Measurements from ENCODE around the gene ADORA1. TPM values are rescaled to one million over a fixed set of nuclear protein-coding genes. Genes with fewer than 3 reads are reported as not detected.

ADORA1 gene
- polyA plus RNA-seq, 1 of the 3 experiments (the other 2 are of a cell fraction) = 4.8 TPM

- no peak overlapping the region for H3K9ac ChIP-seq
- H3K79me2 ChIP-seq (ENCODE audit: insufficient read depth) = no peaks in the 10 kb centered on the region
- H3K27me3 ChIP-seq (ENCODE audit: insufficient read depth) = no peaks in the 10 kb centered on the region
- no peaks in the 10 kb centered on the region for H4K20me1 ChIP-seq (ENCODE audit: insufficient read depth)
- TF ChIP-seq CHD2 (IDR thresholded peaks at IDR 0.05; ENCODE audit: low read length, partially characterized antibody) (peak; percentile 23), IRF3 (IDR thresholded peaks at IDR 0.05; ENCODE audit: low read depth, low read length) (no peak), RCOR1 (IDR thresholded peaks at IDR 0.05; ENCODE audit: low read length) (no peak)
- ChIA-PET POLR2A (no interaction called here), CTCF (interaction anchor here (1.1 to 2.6 kb wide), 4 partner anchors 8 to 126 kb away, joined by 3 to 12 read pairs (median 6); no protein-coding TSS in a partner anchor)
- no peaks in the 10 kb centered on the region for H3F3A ChIP-seq (replicated peaks; ENCODE audit: insufficient read depth)
- no peak overlapping the region for H3K4me3 ChIP-seq (ENCODE audit: low read depth in 2 of 2, low read length in 1 of 2)
- H3K9me2 ChIP-seq = no peaks in the 10 kb centered on the region
- no peaks in the 10 kb centered on the region for H3K36me3 ChIP-seq (replicated peaks in 1 of 2; ENCODE audit: control insufficient read depth in 1 of 2, insufficient read depth in 2 of 2, low read length in 1 of 2)
- 93% methylated on average over 2 of the region's 2 CpGs for WGBS (ENCODE audit: low lambda C conversion rate)
- H3K4me2 ChIP-seq = no peak overlapping the region
- no peak overlapping the region for H3K27ac ChIP-seq (ENCODE audit: low read depth in 2 of 2, low read length in 1 of 2)
- H3K9me3 ChIP-seq = no peaks in the 10 kb centered on the region
- no peak for DNase-seq
- H2AFZ ChIP-seq (ENCODE audit: low read depth) = no peak overlapping the region
- peaks cover 4 to 36% of the 10 kb centered on the region in 2 experiments; a peak in 1 of 4 replicates for H3K4me1 ChIP-seq (ENCODE audit: control insufficient read depth in 1 of 2, insufficient read depth in 2 of 2, low read depth in 1 of 2, low read length in 1 of 2)
Observed at GRCh38 chr1:203146042-203146369, 18.5 kb downstream of the ADORA1 start.

- no peaks in the 10 kb centered on the region for H3K9me2 ChIP-seq
- H2AFZ ChIP-seq (ENCODE audit: low read depth) = no peak overlapping the region
- H3K4me2 ChIP-seq = no peak overlapping the region
- H3F3A ChIP-seq (replicated peaks; ENCODE audit: insufficient read depth) = no peaks in the 10 kb centered on the region
- no peaks in the 10 kb centered on the region for H3K36me3 ChIP-seq (replicated peaks in 1 of 2; ENCODE audit: control insufficient read depth in 1 of 2, insufficient read depth in 2 of 2, low read length in 1 of 2)
- DNase-seq = no peak
- POLR2A ChIA-PET = no interaction called here
- CTCF ChIA-PET = interaction anchor here (0.9 to 3.8 kb wide), 8 partner anchors 8 to 126 kb away, joined by 3 to 15 read pairs (median 6); no protein-coding TSS in a partner anchor
- H4K20me1 ChIP-seq (ENCODE audit: insufficient read depth) = no peaks in the 10 kb centered on the region
- H3K9ac ChIP-seq = no peak overlapping the region
- H3K4me1 ChIP-seq (ENCODE audit: control insufficient read depth in 1 of 2, insufficient read depth in 2 of 2, low read depth in 1 of 2, low read length in 1 of 2) = peaks cover 4 to 37% of the 10 kb centered on the region in 2 experiments; a peak in 1 of 4 replicates
- 56% methylated on average over 7 of the region's 7 CpGs for WGBS (ENCODE audit: low lambda C conversion rate)
- no peak for TF ChIP-seq NFIC (IDR thresholded peaks at IDR 0.05; ENCODE audit: borderline replicate concordance)
- TF ChIP-seq GATA2 (CRISPR knock-in tag; IDR thresholded peaks at IDR 0.05) = peak; percentile 63
- no peaks in the 10 kb centered on the region for H3K27me3 ChIP-seq (ENCODE audit: insufficient read depth)
- H3K79me2 ChIP-seq (ENCODE audit: insufficient read depth) = no peaks in the 10 kb centered on the region
- no peaks in the 10 kb centered on the region for H3K9me3 ChIP-seq
- no peak overlapping the region for H3K4me3 ChIP-seq (ENCODE audit: low read depth in 2 of 2, low read length in 1 of 2)
- H3K27ac ChIP-seq (ENCODE audit: low read depth in 2 of 2, low read length in 1 of 2) = peak overlapping the region in 1 of 2 experiments; percentile 7; a peak in 1 of 4 replicates
Observed at GRCh38 chr1:203146537-203146936, 19.0 kb downstream of the ADORA1 start.

GRCh38 chr1:203147376-203147775 is 19.9 kb downstream of the ADORA1 start:
- ChIA-PET CTCF (interaction anchor here (0.7 to 3.8 kb wide), 16 partner anchors 9 to 125 kb away, joined by 3 to 19 read pairs (median 6); no protein-coding TSS in a partner anchor), POLR2A (no interaction called here)
- H3K79me2 ChIP-seq (ENCODE audit: insufficient read depth) = no peaks in the 10 kb centered on the region
- H3K27me3 ChIP-seq (ENCODE audit: insufficient read depth) = no peaks in the 10 kb centered on the region
- H3K4me3 ChIP-seq (ENCODE audit: low read depth in 2 of 2, low read length in 1 of 2) = no peak overlapping the region
- H3F3A ChIP-seq (replicated peaks; ENCODE audit: insufficient read depth) = no peaks in the 10 kb centered on the region
- no peak overlapping the region for H2AFZ ChIP-seq (ENCODE audit: low read depth)
- no peaks in the 10 kb centered on the region for H3K9me2 ChIP-seq
- no peaks in the 10 kb centered on the region for H3K9me3 ChIP-seq
- H3K4me1 ChIP-seq (ENCODE audit: control insufficient read depth in 1 of 2, insufficient read depth in 2 of 2, low read depth in 1 of 2, low read length in 1 of 2) = peaks cover 10 to 41% of the 10 kb centered on the region in 2 experiments; a peak in 2 of 4 replicates
- no peak for DNase-seq
- no peaks in the 10 kb centered on the region for H4K20me1 ChIP-seq (ENCODE audit: insufficient read depth)
- WGBS (ENCODE audit: low lambda C conversion rate) = 76% methylated on average over 5 of the region's 5 CpGs
- no peak overlapping the region for H3K4me2 ChIP-seq
- H3K9ac ChIP-seq = no peak overlapping the region
- no peak overlapping the region for H3K27ac ChIP-seq (ENCODE audit: low read depth in 2 of 2, low read length in 1 of 2)
- H3K36me3 ChIP-seq (replicated peaks in 1 of 2; ENCODE audit: control insufficient read depth in 1 of 2, insufficient read depth in 2 of 2, low read length in 1 of 2) = no peaks in the 10 kb centered on the region
- TF ChIP-seq RCOR1 (IDR thresholded peaks at IDR 0.05; ENCODE audit: low read length) (no peak), USF2 (IDR thresholded peaks at IDR 0.05; ENCODE audit: borderline replicate concordance, low read depth, low read length) (no peak), ZBTB33 (IDR thresholded peaks at IDR 0.05; ENCODE audit: borderline replicate concordance, low read depth) (no peak), CHD2 (IDR thresholded peaks at IDR 0.05; ENCODE audit: low read length, partially characterized antibody) (no peak), SIN3A (IDR thresholded peaks at IDR 0.05; ENCODE audit: borderline replicate concordance, low read depth, low read length) (no peak), TEAD4 (IDR thresholded peaks at IDR 0.05; ENCODE audit: borderline replicate concordance, insufficient read depth) (no peak), NRF1 (IDR thresholded peaks at IDR 0.05; ENCODE audit: low read depth, low read length) (no peak), NFIC (IDR thresholded peaks at IDR 0.05; ENCODE audit: borderline replicate concordance) (no peak), ELF1 (IDR thresholded peaks at IDR 0.05) (no peak), FOSL2 (IDR thresholded peaks at IDR 0.05; ENCODE audit: borderline replicate concordance, low read depth) (no peak), TAF1 (IDR thresholded peaks at IDR 0.05; ENCODE audit: borderline replicate concordance, low read depth, low read length) (no peak), MXI1 (IDR thresholded peaks at IDR 0.05; ENCODE audit: low read depth, low read length) (no peak), PBX3 (IDR thresholded peaks at IDR 0.05) (no peak), POLR2AphosphoS5 (IDR thresholded peaks at IDR 0.05; ENCODE audit: low read depth, low read length) (no peak), YY1 (IDR thresholded peaks at IDR 0.05; ENCODE audit: low read depth) (no peak)

Measured in SK-N-SH (cell line).